HUES48 (cell line): Measurements from ENCODE around the gene MSI2.

Experiments
- H3K27ac ChIP-seq: one replicate; pipeline ENCODE4 v1.7.0; 2013; ENCODE audit warnings: low read depth, low read length, inconsistent platforms
- H3K27me3 ChIP-seq: 2 replicates; pipeline ENCODE4 v1.6.1; 2013; ENCODE audit warnings: mild to moderate bottlenecking, low read length; ENCODE audit not compliant: control insufficient read depth, insufficient read depth
- H3K36me3 ChIP-seq: 2 replicates; pipeline ENCODE4 v1.6.1; 2013; ENCODE audit warnings: low read length; ENCODE audit not compliant: control insufficient read depth, insufficient read depth
- H3K4me1 ChIP-seq: 2 replicates; pipeline ENCODE4 v1.6.1; 2013; ENCODE audit warnings: mild to moderate bottlenecking, low read length; ENCODE audit not compliant: control insufficient read depth, insufficient read depth
- H3K4me3 ChIP-seq: 2 replicates; pipeline ENCODE4 v1.5.1; 2013; ENCODE audit warnings: mild to moderate bottlenecking, low read depth, low read length
- H3K9ac ChIP-seq: 2 replicates; pipeline ENCODE4 v1.6.1; 2013; ENCODE audit warnings: mild to moderate bottlenecking, low read depth, low read length, moderate library complexity
- H3K9me3 ChIP-seq: 2 replicates; pipeline ENCODE4 v1.6.1; 2013; ENCODE audit warnings: low read length; ENCODE audit not compliant: control insufficient read depth, insufficient read depth

The MSI2 gene

GRCh38 chr17:57419940-57420550, 163.7 kb downstream of the MSI2 start:
- H3K4me1 ChIP-seq: peaks cover 5% of the 10 kb centered on the region
- H3K36me3 ChIP-seq: no peaks in the 10 kb centered on the region
- H3K4me3 ChIP-seq: no peak overlapping the region
- no peaks in the 10 kb centered on the region for H3K9me3 ChIP-seq
- no peak overlapping the region for H3K27ac ChIP-seq
- H3K27me3 ChIP-seq: no peaks in the 10 kb centered on the region
- no peak overlapping the region for H3K9ac ChIP-seq

- no peak overlapping the region for H3K9ac ChIP-seq
- no peaks in the 10 kb centered on the region for H3K36me3 ChIP-seq
- no peak overlapping the region for H3K27ac ChIP-seq
- H3K4me1 ChIP-seq: peaks cover 15% of the 10 kb centered on the region
- no peak overlapping the region for H3K4me3 ChIP-seq
- H3K9me3 ChIP-seq: no peaks in the 10 kb centered on the region
- no peaks in the 10 kb centered on the region for H3K27me3 ChIP-seq
These were observed 164.7 kb downstream of the MSI2 start for GRCh38 chr17:57420734-57421717.

- no peaks in the 10 kb centered on the region for H3K9me3 ChIP-seq
- peaks cover 23% of the 10 kb centered on the region for H3K4me1 ChIP-seq
- no peaks in the 10 kb centered on the region for H3K27me3 ChIP-seq
- no peak overlapping the region for H3K27ac ChIP-seq
- no peak overlapping the region for H3K9ac ChIP-seq
- H3K36me3 ChIP-seq: no peaks in the 10 kb centered on the region
- no peak overlapping the region for H3K4me3 ChIP-seq
These were observed 166.3 kb downstream of the MSI2 start for GRCh38 chr17:57422574-57423164.

- Histone ChIP-seq H3K9me3 (no peaks in the 10 kb centered on the region), H3K4me3 (no peak overlapping the region), H3K27me3 (no peaks in the 10 kb centered on the region), H3K27ac (no peak overlapping the region), H3K4me1 (peaks cover 23% of the 10 kb centered on the region), H3K9ac (no peak overlapping the region), H3K36me3 (no peaks in the 10 kb centered on the region)
These were observed 167.2 kb downstream of the MSI2 start for GRCh38 chr17:57423541-57423940.

GRCh38 chr17:57424273-57424672, 167.9 kb downstream of the MSI2 start:
- H3K4me1 ChIP-seq: peaks cover 23% of the 10 kb centered on the region
- H3K4me3 ChIP-seq: no peak overlapping the region
- no peak overlapping the region for H3K9ac ChIP-seq
- H3K36me3 ChIP-seq: no peaks in the 10 kb centered on the region
- H3K27ac ChIP-seq: peak overlapping the region; percentile 21
- no peaks in the 10 kb centered on the region for H3K9me3 ChIP-seq
- H3K27me3 ChIP-seq: no peaks in the 10 kb centered on the region

- Histone ChIP-seq H3K9ac (no peak overlapping the region), H3K27me3 (no peaks in the 10 kb centered on the region), H3K9me3 (no peaks in the 10 kb centered on the region), H3K36me3 (no peaks in the 10 kb centered on the region), H3K27ac (peak overlapping the region; percentile 47), H3K4me3 (no peak overlapping the region), H3K4me1 (peaks cover 23% of the 10 kb centered on the region)
These were observed 168.5 kb downstream of the MSI2 start for GRCh38 chr17:57424777-57425188.

GRCh38 chr17:57425431-57425830, 169.1 kb downstream of the MSI2 start:
- peak overlapping the region; percentile 62 for H3K27ac ChIP-seq
- peaks cover 23% of the 10 kb centered on the region for H3K4me1 ChIP-seq
- H3K27me3 ChIP-seq: no peaks in the 10 kb centered on the region
- no peaks in the 10 kb centered on the region for H3K36me3 ChIP-seq
- H3K9me3 ChIP-seq: no peaks in the 10 kb centered on the region
- H3K4me3 ChIP-seq: no peak overlapping the region
- no peak overlapping the region for H3K9ac ChIP-seq

- Histone ChIP-seq H3K36me3 (no peaks in the 10 kb centered on the region), H3K4me1 (peaks cover 23% of the 10 kb centered on the region), H3K27ac (peak overlapping the region; percentile 62), H3K9ac (no peak overlapping the region), H3K4me3 (no peak overlapping the region; the same call in 1 of the 2 replicates), H3K27me3 (no peaks in the 10 kb centered on the region), H3K9me3 (no peaks in the 10 kb centered on the region)
These were observed 169.9 kb downstream of the MSI2 start for GRCh38 chr17:57425903-57426880.

- H3K4me3 ChIP-seq: no peak overlapping the region
- H3K27ac ChIP-seq: no peak overlapping the region
- no peaks in the 10 kb centered on the region for H3K27me3 ChIP-seq
- H3K9ac ChIP-seq: no peak overlapping the region
- H3K36me3 ChIP-seq: no peaks in the 10 kb centered on the region
- peaks cover 23% of the 10 kb centered on the region for H3K4me1 ChIP-seq
- no peaks in the 10 kb centered on the region for H3K9me3 ChIP-seq
These were observed 173.6 kb downstream of the MSI2 start for GRCh38 chr17:57429966-57430365.

GRCh38 chr17:57431415-57431814, 175.1 kb downstream of the MSI2 start:
- H3K9ac ChIP-seq: no peak overlapping the region
- H3K27ac ChIP-seq: no peak overlapping the region
- H3K4me1 ChIP-seq: peaks cover 9% of the 10 kb centered on the region
- no peaks in the 10 kb centered on the region for H3K9me3 ChIP-seq
- no peaks in the 10 kb centered on the region for H3K27me3 ChIP-seq
- no peaks in the 10 kb centered on the region for H3K36me3 ChIP-seq
- H3K4me3 ChIP-seq: no peak overlapping the region
